CD4-positive, alpha-beta T cell (primary cell): ENCODE data around the gene PSMD8. TPM values are rescaled to one million over a fixed set of nuclear protein-coding genes. Genes with fewer than 3 reads are reported as not detected.

ENCODE experiments used
- ATAC-seq: fragments of 200-7000 bp; cut with Tn5 transposase; one replicate; pipeline ENCODE4 v1.10.0; 2022; ENCODE audit warnings: mild to moderate bottlenecking; ENCODE audit not compliant: poor library complexity
- CTCF ChIA-PET: fragments of 350-600 bp; sonication (Branson Sonifier 250); formaldehyde crosslinking; loops from one replicate; lab custom pipeline; 2021; ENCODE audit warnings: antibody characterized with exemption, inconsistent platforms; lab: Charles Lee
- POLR2A ChIA-PET: fragments of 350-600 bp; sonication (Branson Sonifier 250); formaldehyde crosslinking; loops from one replicate; lab custom pipeline; 2021; ENCODE audit warnings: antibody characterized with exemption, inconsistent platforms; lab: Charles Lee
- DNase-seq, 14 experiments: peaks; one replicate each; pipeline ENCODE4 v3.0.0-alpha.2; 2013 to 2020; ENCODE audit warnings: mixed read lengths in 2 of 14
- H3K27ac ChIP-seq, 2 donors: one replicate each; pipeline versions ENCODE4 v1.5.1 to v1.7.0; 2013; ENCODE audit warnings: low read length in 2 of 2, low read depth in 1 of 2, mild to moderate bottlenecking in 1 of 2
- H3K27me3 ChIP-seq, 2 experiments: 1 replicate in 1 of 2; 2 replicates in 1 of 2; pipeline versions ENCODE4 v1.6.1 to v1.7.0; 2013; ENCODE audit warnings: low read length in 2 of 2, control low read depth in 1 of 2, mild to moderate bottlenecking in 1 of 2, moderate library complexity in 1 of 2; ENCODE audit not compliant: insufficient read depth in 2 of 2, control insufficient read depth in 1 of 2
- H3K36me3 ChIP-seq: one replicate; pipeline ENCODE4 v1.6.1; 2013; ENCODE audit warnings: low read length, control low read depth; ENCODE audit not compliant: insufficient read depth
- H3K4me1 ChIP-seq: one replicate; pipeline ENCODE4 v1.6.1; 2013; ENCODE audit warnings: low read length, control low read depth; ENCODE audit not compliant: insufficient read depth
- H3K4me3 ChIP-seq: one replicate; pipeline ENCODE4 v1.5.1; 2013; ENCODE audit warnings: mild to moderate bottlenecking, low read length, moderate library complexity
- H3K9me3 ChIP-seq, 2 experiments: 1 replicate in 1 of 2; 2 replicates in 1 of 2; pipeline versions ENCODE4 v1.6.1 to v1.7.0; 2013; ENCODE audit warnings: low read length in 2 of 2, mild to moderate bottlenecking in 2 of 2, control low read depth in 1 of 2, moderate library complexity in 1 of 2; ENCODE audit not compliant: control insufficient read depth in 1 of 2, insufficient read depth in 1 of 2
- H3K27ac Mint-ChIP-seq: one replicate; pipeline ENCODE4 v1.8.0; 2020; ENCODE audit warnings: mixed read lengths
- H3K27me3 Mint-ChIP-seq: one replicate; pipeline ENCODE4 v1.8.0; 2021; ENCODE audit warnings: mixed read lengths
- H3K36me3 Mint-ChIP-seq: one replicate; pipeline ENCODE4 v1.8.0; 2021; ENCODE audit warnings: low read depth, mixed read lengths
- H3K4me1 Mint-ChIP-seq: one replicate; pipeline ENCODE4 v1.8.0; 2021; ENCODE audit warnings: low read depth, mixed read lengths
- H3K4me3 Mint-ChIP-seq: one replicate; pipeline ENCODE4 v1.8.0; 2020; ENCODE audit warnings: mild to moderate bottlenecking, mixed read lengths
- H3K9me3 Mint-ChIP-seq: one replicate; pipeline ENCODE4 v1.8.0; 2020; ENCODE audit warnings: mixed read lengths
- CTCF ChIP-seq: fragments of 200-600 bp; IDR thresholded peaks from one replicate; pipeline ENCODE4 v1.8.0; 2022; ENCODE audit warnings: antibody characterized with exemption, mild to moderate bottlenecking
- intact Hi-C, 2 experiments: fragments of 100-400 bp; cut with DNase I in 1 of 2; cut with micrococcal nuclease in 1 of 2; formaldehyde crosslinking; loops; one replicate each; pipeline versions ENCODE4 v1.15.1 to v1.9.0; 2023 to 2025; cut with DNase I, micrococcal nuclease
- total RNA-seq, 174 experiments: library from RNA in 2 of 174; stranded (reverse) in 2 of 174; gene quantifications; one replicate each; pipeline ENCODE4 v1.2.3 and lab custom pipeline; 2021 to 2026

Gene PSMD8
- total RNA-seq, 2 experiments from 2014 or later, result 61.2 to 64.4 TPM

GRCh38 chr19:38433268-38433733, 58.9 kb downstream of the PSMD8 start, which contains the start of gene RYR1:
Gene RYR1 (plus strand): TSS chr19:38433691. CDS start chr19:38433830, 139 bp downstream.
- peaks cover 14 to 21% of the 10 kb centered on the region in 2 experiments for H3K27me3 ChIP-seq
- peaks cover 29% of the 10 kb centered on the region for H3K27me3 Mint-ChIP-seq
- no peak within 1 kb of the TSS for H3K27ac Mint-ChIP-seq
- H3K4me3 ChIP-seq, result no peak within 1 kb of the TSS
- no peaks in the 10 kb centered on the region for H3K36me3 Mint-ChIP-seq
- no peaks in the 10 kb centered on the region for H3K9me3 Mint-ChIP-seq
- intact Hi-C loops, result no loop called here
- TF ChIP-seq CTCF, result no peak
- CTCF ChIA-PET, result no interaction called here
- ATAC-seq, result peak; percentile 75
- H3K4me1 ChIP-seq, result peaks cover 17% of the 10 kb centered on the region
- POLR2A ChIA-PET, result no interaction called here
- no peaks in the 10 kb centered on the region for H3K9me3 ChIP-seq
- peak in 9 of 14 experiments; percentile 17 to 64 (median 43) for DNase-seq
- no peak within 1 kb of the TSS for H3K4me3 Mint-ChIP-seq
- no peaks in the 10 kb centered on the region for H3K36me3 ChIP-seq
- H3K27ac ChIP-seq, result no peak within 1 kb of the TSS
- H3K4me1 Mint-ChIP-seq, result peaks cover 14% of the 10 kb centered on the region

Other genes with a start within 250 kb of the PSMD8 start
- gene DPF1, start 150.3 kb upstream of the PSMD8 start, total RNA-seq, result not detected
- not detected for gene PPP1R14A, start 118.2 kb upstream of the PSMD8 start, total RNA-seq
- 10 to 100 TPM; 25.4 to 26.5 TPM for gene SPINT2, start 110.0 kb upstream of the PSMD8 start, total RNA-seq
- gene C19orf33, start 70.3 kb upstream of the PSMD8 start, total RNA-seq, result not detected
- gene YIF1B, start 58.6 kb upstream of the PSMD8 start, total RNA-seq, result 10 to 100 TPM; 15.9 to 17.1 TPM
- gene KCNK6, start 54.7 kb upstream of the PSMD8 start, total RNA-seq, result 1 to 10 TPM; 3.0 to 3.1 TPM
- gene CATSPERG, start 38.7 kb upstream of the PSMD8 start, total RNA-seq, result 1 to 10 TPM; 8.0 to 9.6 TPM
- gene GGN, start 13.5 kb downstream of the PSMD8 start, total RNA-seq, result under 1 TPM; 0.17 to 0.19 TPM
- 1 to 10 TPM; 1.6 to 1.7 TPM for gene SPRED3, start 14.1 kb downstream of the PSMD8 start, total RNA-seq
- 10 to 100 TPM; 33.2 to 36.1 TPM for gene FAM98C, start 28.5 kb downstream of the PSMD8 start, total RNA-seq
- gene RASGRP4, start 51.6 kb downstream of the PSMD8 start, total RNA-seq, result under 1 TPM; 0.30 to 0.45 TPM
- 1 to 10 TPM in 1 of 2 experiments, under 1 TPM in 1; 0.20 to 1.2 TPM for gene RYR1, start 59.1 kb downstream of the PSMD8 start, total RNA-seq
- 100 to 1,000 TPM; 173 to 185 TPM for gene MAP4K1, start 243.4 kb downstream of the PSMD8 start, total RNA-seq
- gene EIF3K, start 244.6 kb downstream of the PSMD8 start, total RNA-seq, result 100 to 1,000 TPM; 309 to 322 TPM